GM23338 (cell line): ENCODE measurements around the gene CENPO. TPM values are rescaled to one million over a fixed set of nuclear protein-coding genes. Genes with fewer than 3 reads are reported as not detected.

Experiments used
- ATAC-seq: fragments of 200-7000 bp; cut with Tn5 transposase; 3 replicates; pipeline ENCODE4 v1.9.1; 2020
- DNase-seq: peaks from one replicate; pipeline ENCODE4 v3.0.0-alpha.2; 2015; ENCODE audit warnings: low spot score
- H2AFZ ChIP-seq: fragments of 200-600 bp; sonication (generic); 2 replicates; pipeline ENCODE4 v1.8.0; 2016; ENCODE audit warnings: antibody characterized with exemption, mild to moderate bottlenecking, moderate library complexity
- H3F3A ChIP-seq: fragments of 200-600 bp; sonication (generic); replicated peaks from 2 replicates; pipeline ENCODE4 v1.8.0; 2017; ENCODE audit warnings: antibody characterized with exemption, mixed run types, low read depth
- H3K27ac ChIP-seq: fragments of 200-600 bp; sonication (generic); 2 replicates; pipeline ENCODE4 v1.6.1; 2016; ENCODE audit warnings: low read depth
- H3K27me3 ChIP-seq: fragments of 200-600 bp; sonication (generic); 2 replicates; pipeline ENCODE4 v1.8.0; 2016; ENCODE audit warnings: mild to moderate bottlenecking, mixed run types, moderate library complexity; ENCODE audit not compliant: insufficient read depth
- H3K36me3 ChIP-seq: fragments of 200-600 bp; sonication (generic); 2 replicates; pipeline ENCODE4 v1.8.0; 2016; ENCODE audit warnings: mild to moderate bottlenecking; ENCODE audit not compliant: insufficient read depth
- H3K4me1 ChIP-seq: fragments of 200-600 bp; sonication (generic); 2 replicates; pipeline ENCODE4 v1.8.0; 2016; ENCODE audit warnings: mild to moderate bottlenecking, moderate library complexity; ENCODE audit not compliant: insufficient read depth
- H3K4me2 ChIP-seq: fragments of 200-600 bp; sonication (generic); 2 replicates; pipeline ENCODE4 v1.7.1; 2017; ENCODE audit warnings: mixed run types
- H3K4me3 ChIP-seq: fragments of 200-600 bp; sonication (generic); 2 replicates; pipeline ENCODE4 v1.6.1; 2016; ENCODE audit warnings: mixed run types
- H3K79me2 ChIP-seq: fragments of 200-600 bp; sonication (generic); replicated peaks from 2 replicates; pipeline ENCODE4 v1.8.0; 2017; ENCODE audit warnings: mild to moderate bottlenecking; ENCODE audit not compliant: insufficient read depth
- H3K9me2 ChIP-seq: fragments of 200-600 bp; sonication (generic); 2 replicates; pipeline ENCODE4 v1.8.0; 2017; ENCODE audit not compliant: insufficient read depth
- H4K20me1 ChIP-seq: fragments of 200-600 bp; sonication (generic); replicated peaks from 2 replicates; pipeline ENCODE4 v1.8.0; 2017; ENCODE audit warnings: mild to moderate bottlenecking; ENCODE audit not compliant: insufficient read depth
- H3K27ac Mint-ChIP-seq: 2 replicates; pipeline ENCODE4 v1.8.0; 2020; ENCODE audit warnings: inconsistent platforms, mild to moderate bottlenecking, moderate library complexity, mixed read lengths
- H3K27me3 Mint-ChIP-seq: 3 replicates; pipeline ENCODE4 v1.8.0; 2022; ENCODE audit warnings: low read depth, mild to moderate bottlenecking, moderate library complexity, mixed read lengths, inconsistent platforms; ENCODE audit not compliant: insufficient read depth, poor library complexity
- H3K36me3 Mint-ChIP-seq: 3 replicates; pipeline ENCODE4 v1.8.0; 2021; ENCODE audit warnings: low read depth, mild to moderate bottlenecking, inconsistent platforms, moderate library complexity, mixed read lengths
- H3K4me1 Mint-ChIP-seq: 3 replicates; pipeline ENCODE4 v1.8.0; 2020; ENCODE audit warnings: mild to moderate bottlenecking, inconsistent platforms, mixed read lengths
- H3K4me3 Mint-ChIP-seq: 3 replicates; pipeline ENCODE4 v1.8.0; 2021; ENCODE audit warnings: moderate library complexity, mild to moderate bottlenecking, inconsistent platforms, mixed read lengths
- H3K9me3 Mint-ChIP-seq: 3 replicates; pipeline ENCODE4 v1.8.0; 2020; ENCODE audit warnings: moderate library complexity, mild to moderate bottlenecking, inconsistent platforms, mixed read lengths
- CREB1 ChIP-seq: fragments of 250-450 bp; sonication (Bioruptor Pico); IDR thresholded peaks from 2 replicates; pipeline ENCODE4 v1.5.0; 2020; ENCODE audit warnings: low read depth, mild to moderate bottlenecking, moderate library complexity
- EZH2 ChIP-seq: fragments of 200-600 bp; sonication (generic); IDR thresholded peaks from one replicate; pipeline ENCODE4 v1.8.0; 2017; ENCODE audit warnings: antibody characterized with exemption, mild to moderate bottlenecking, low read depth; ENCODE audit not compliant: unreplicated experiment
- POLR2AphosphoS5 ChIP-seq: IDR thresholded peaks from 2 replicates; pipeline ENCODE4 v1.6.1; 2016; ENCODE audit warnings: antibody characterized with exemption, low read depth
- STAT1 ChIP-seq: IDR thresholded peaks from one replicate; pipeline ENCODE4 v1.6.1; 2016; ENCODE audit warnings: antibody characterized with exemption; ENCODE audit not compliant: unreplicated experiment
- ZNF331 ChIP-seq: fragments of 250-450 bp; sonication (Bioruptor Pico); IDR thresholded peaks from 2 replicates; pipeline ENCODE4 v1.5.0; 2020; ENCODE audit warnings: low read depth, mild to moderate bottlenecking, moderate library complexity
- polyA plus RNA-seq: library from polyadenylated mRNA; unstranded; fragments of >200 nt; fragmentation: Nextera tagmentation; extraction: Ambion mirVana; gene quantifications from 2 replicates; pipeline ENCODE4 v1.2.1, GENCODE V29; 2016
- total RNA-seq: library from RNA; depleted of rRNA; stranded (reverse); fragments of >200 nt; shearing (Covaris generic); gene quantifications from 2 replicates; pipeline ENCODE4 v1.2.3, GENCODE V29; 2014
- TF ChIP-seq, protein P1 (sequence below): IDR thresholded peaks from one replicate; pipeline ENCODE4 v1.6.1; 2018; ENCODE audit warnings: antibody characterized with exemption; ENCODE audit not compliant: unreplicated experiment
- TF ChIP-seq, protein P2 (sequence below): IDR thresholded peaks from 2 replicates; pipeline ENCODE4 v1.6.1; 2016; ENCODE audit warnings: antibody characterized with exemption
- TF ChIP-seq, protein P3 (sequence below): fragments of 250-450 bp; sonication (Bioruptor Pico); IDR thresholded peaks from 2 replicates; pipeline ENCODE4 v1.5.0; 2020; ENCODE audit warnings: mild to moderate bottlenecking, moderate library complexity

Gene CENPO
- total and polyA plus RNA-seq, 2 experiments from 2014 or later, result 27.0 to 44.7 TPM

DNA sequence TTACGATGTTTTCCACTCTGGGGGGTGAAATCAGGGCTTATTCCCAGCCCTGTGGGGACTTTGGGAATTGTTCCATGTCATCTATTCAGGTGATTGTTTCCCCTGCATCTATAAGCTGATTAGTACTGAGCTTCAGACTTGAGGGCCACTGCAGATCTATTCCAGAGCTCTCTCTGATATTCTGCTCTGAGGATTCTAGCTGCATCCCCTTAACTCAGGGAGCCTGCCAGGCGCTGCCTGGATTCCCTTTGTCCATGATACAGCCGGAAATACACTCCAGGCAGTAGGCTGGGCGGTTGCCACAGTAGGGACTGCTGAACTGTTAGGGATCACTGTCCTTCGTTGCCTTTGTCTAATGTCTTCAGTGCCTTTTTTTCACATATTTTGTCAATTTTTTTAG lies 31.4 kb upstream of the CENPO start:
- Mint-ChIP-seq H3K4me3 (no peak overlapping the region), H3K36me3 (peaks cover 3% of the 10 kb centered on the region; the same call in 2 of the 3 replicates), H3K4me1 (no peaks in the 10 kb centered on the region), H3K27me3 (peaks cover 5% of the 10 kb centered on the region), H3K9me3 (no peaks in the 10 kb centered on the region), H3K27ac (no peak overlapping the region)
- Histone ChIP-seq H4K20me1 (no peaks in the 10 kb centered on the region; the same call in 1 of the 2 replicates), H2AFZ (no peak overlapping the region), H3K4me1 (no peaks in the 10 kb centered on the region), H3K9me2 (no peaks in the 10 kb centered on the region), H3F3A (no peaks in the 10 kb centered on the region), H3K27ac (no peak overlapping the region), H3K4me2 (no peak overlapping the region), H3K27me3 (no peaks in the 10 kb centered on the region), H3K36me3 (peaks cover 7% of the 10 kb centered on the region; the same call in 1 of the 2 replicates), H3K79me2 (no peaks in the 10 kb centered on the region), H3K4me3 (no peak overlapping the region)
- DNase-seq (no peak), ATAC-seq (no peak)
- TF ChIP-seq, protein P1, sequence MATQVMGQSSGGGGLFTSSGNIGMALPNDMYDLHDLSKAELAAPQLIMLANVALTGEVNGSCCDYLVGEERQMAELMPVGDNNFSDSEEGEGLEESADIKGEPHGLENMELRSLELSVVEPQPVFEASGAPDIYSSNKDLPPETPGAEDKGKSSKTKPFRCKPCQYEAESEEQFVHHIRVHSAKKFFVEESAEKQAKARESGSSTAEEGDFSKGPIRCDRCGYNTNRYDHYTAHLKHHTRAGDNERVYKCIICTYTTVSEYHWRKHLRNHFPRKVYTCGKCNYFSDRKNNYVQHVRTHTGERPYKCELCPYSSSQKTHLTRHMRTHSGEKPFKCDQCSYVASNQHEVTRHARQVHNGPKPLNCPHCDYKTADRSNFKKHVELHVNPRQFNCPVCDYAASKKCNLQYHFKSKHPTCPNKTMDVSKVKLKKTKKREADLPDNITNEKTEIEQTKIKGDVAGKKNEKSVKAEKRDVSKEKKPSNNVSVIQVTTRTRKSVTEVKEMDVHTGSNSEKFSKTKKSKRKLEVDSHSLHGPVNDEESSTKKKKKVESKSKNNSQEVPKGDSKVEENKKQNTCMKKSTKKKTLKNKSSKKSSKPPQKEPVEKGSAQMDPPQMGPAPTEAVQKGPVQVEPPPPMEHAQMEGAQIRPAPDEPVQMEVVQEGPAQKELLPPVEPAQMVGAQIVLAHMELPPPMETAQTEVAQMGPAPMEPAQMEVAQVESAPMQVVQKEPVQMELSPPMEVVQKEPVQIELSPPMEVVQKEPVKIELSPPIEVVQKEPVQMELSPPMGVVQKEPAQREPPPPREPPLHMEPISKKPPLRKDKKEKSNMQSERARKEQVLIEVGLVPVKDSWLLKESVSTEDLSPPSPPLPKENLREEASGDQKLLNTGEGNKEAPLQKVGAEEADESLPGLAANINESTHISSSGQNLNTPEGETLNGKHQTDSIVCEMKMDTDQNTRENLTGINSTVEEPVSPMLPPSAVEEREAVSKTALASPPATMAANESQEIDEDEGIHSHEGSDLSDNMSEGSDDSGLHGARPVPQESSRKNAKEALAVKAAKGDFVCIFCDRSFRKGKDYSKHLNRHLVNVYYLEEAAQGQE, result no peak
- TF ChIP-seq, protein P2, sequence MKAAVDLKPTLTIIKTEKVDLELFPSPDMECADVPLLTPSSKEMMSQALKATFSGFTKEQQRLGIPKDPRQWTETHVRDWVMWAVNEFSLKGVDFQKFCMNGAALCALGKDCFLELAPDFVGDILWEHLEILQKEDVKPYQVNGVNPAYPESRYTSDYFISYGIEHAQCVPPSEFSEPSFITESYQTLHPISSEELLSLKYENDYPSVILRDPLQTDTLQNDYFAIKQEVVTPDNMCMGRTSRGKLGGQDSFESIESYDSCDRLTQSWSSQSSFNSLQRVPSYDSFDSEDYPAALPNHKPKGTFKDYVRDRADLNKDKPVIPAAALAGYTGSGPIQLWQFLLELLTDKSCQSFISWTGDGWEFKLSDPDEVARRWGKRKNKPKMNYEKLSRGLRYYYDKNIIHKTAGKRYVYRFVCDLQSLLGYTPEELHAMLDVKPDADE, result no peak
- TF ChIP-seq CREB1 (CRISPR knock-in tag) (no peak), EZH2 (no peak), POLR2AphosphoS5 (no peak), ZNF331 (no peak), STAT1 (no peak)
- TF ChIP-seq, protein P3, sequence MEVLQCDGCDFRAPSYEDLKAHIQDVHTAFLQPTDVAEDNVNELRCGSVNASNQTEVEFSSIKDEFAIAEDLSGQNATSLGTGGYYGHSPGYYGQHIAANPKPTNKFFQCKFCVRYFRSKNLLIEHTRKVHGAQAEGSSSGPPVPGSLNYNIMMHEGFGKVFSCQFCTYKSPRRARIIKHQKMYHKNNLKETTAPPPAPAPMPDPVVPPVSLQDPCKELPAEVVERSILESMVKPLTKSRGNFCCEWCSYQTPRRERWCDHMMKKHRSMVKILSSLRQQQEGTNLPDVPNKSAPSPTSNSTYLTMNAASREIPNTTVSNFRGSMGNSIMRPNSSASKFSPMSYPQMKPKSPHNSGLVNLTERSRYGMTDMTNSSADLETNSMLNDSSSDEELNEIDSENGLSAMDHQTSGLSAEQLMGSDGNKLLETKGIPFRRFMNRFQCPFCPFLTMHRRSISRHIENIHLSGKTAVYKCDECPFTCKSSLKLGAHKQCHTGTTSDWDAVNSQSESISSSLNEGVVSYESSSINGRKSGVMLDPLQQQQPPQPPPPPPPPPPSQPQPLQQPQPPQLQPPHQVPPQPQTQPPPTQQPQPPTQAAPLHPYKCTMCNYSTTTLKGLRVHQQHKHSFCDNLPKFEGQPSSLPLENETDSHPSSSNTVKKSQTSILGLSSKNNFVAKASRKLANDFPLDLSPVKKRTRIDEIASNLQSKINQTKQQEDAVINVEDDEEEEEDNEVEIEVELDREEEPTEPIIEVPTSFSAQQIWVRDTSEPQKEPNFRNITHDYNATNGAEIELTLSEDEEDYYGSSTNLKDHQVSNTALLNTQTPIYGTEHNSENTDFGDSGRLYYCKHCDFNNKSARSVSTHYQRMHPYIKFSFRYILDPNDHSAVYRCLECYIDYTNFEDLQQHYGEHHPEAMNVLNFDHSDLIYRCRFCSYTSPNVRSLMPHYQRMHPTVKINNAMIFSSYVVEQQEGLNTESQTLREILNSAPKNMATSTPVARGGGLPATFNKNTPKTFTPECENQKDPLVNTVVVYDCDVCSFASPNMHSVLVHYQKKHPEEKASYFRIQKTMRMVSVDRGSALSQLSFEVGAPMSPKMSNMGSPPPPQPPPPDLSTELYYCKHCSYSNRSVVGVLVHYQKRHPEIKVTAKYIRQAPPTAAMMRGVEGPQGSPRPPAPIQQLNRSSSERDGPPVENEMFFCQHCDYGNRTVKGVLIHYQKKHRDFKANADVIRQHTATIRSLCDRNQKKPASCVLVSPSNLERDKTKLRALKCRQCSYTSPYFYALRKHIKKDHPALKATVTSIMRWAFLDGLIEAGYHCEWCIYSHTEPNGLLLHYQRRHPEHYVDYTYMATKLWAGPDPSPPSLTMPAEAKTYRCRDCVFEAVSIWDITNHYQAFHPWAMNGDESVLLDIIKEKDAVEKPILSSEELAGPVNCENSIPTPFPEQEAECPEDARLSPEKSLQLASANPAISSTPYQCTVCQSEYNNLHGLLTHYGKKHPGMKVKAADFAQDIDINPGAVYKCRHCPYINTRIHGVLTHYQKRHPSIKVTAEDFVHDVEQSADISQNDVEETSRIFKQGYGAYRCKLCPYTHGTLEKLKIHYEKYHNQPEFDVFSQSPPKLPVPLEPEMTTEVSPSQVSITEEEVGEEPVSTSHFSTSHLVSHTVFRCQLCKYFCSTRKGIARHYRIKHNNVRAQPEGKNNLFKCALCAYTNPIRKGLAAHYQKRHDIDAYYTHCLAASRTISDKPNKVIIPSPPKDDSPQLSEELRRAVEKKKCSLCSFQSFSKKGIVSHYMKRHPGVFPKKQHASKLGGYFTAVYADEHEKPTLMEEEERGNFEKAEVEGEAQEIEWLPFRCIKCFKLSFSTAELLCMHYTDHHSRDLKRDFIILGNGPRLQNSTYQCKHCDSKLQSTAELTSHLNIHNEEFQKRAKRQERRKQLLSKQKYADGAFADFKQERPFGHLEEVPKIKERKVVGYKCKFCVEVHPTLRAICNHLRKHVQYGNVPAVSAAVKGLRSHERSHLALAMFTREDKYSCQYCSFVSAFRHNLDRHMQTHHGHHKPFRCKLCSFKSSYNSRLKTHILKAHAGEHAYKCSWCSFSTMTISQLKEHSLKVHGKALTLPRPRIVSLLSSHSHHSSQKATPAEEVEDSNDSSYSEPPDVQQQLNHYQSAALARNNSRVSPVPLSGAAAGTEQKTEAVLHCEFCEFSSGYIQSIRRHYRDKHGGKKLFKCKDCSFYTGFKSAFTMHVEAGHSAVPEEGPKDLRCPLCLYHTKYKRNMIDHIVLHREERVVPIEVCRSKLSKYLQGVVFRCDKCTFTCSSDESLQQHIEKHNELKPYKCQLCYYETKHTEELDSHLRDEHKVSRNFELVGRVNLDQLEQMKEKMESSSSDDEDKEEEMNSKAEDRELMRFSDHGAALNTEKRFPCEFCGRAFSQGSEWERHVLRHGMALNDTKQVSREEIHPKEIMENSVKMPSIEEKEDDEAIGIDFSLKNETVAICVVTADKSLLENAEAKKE, result no peak
